Measurements from ENCODE around the gene HOXB9.

Gene HOXB9

GRCh38 chr17:48626245-48627117 lies at the start of gene HOXB9:
Gene HOXB9 (minus strand): TSS chr17:48626358. CDS start chr17:48626269, 89 bp downstream.
- peak; percentile 95 for DNase-seq (ENCODE audit: low spot score)
- peak; percentile 60 for FAIRE-seq

DNA sequence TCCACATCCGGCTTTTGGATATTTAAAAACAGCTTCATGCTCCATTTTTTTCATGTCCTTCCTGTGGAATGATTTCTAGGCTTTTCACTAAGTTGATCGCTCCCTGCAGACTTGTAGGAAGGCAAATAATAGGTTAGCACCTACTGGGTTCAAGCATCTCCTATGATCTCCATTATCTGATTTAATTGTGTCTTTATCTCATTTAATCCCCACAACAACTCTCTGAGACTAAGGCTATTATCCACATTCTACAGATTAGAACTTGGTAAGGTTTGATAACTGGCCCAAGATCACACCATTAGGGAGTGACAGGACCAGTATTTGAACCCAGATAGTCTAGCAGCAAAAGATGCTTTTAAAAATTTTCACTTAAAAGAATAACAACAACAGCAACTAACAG lies 46.2 kb upstream of the HOXB9 start:
- FAIRE-seq (no peak), DNase-seq (ENCODE audit: low spot score) (no peak)

- DNase-seq (ENCODE audit: low spot score) (peak; percentile 34), FAIRE-seq (peak; percentile 11)
Measured at GRCh38 chr17:48671697-48672171, 45.6 kb upstream of the HOXB9 start.

- FAIRE-seq (no peak), DNase-seq (ENCODE audit: low spot score) (no peak)
Measured at GRCh38 chr17:48663134-48663924, 37.2 kb upstream of the HOXB9 start.

- DNase-seq (ENCODE audit: low spot score) (no peak), FAIRE-seq (no peak)
Measured at GRCh38 chr17:48655913-48656312, 29.8 kb upstream of the HOXB9 start.

DNA sequence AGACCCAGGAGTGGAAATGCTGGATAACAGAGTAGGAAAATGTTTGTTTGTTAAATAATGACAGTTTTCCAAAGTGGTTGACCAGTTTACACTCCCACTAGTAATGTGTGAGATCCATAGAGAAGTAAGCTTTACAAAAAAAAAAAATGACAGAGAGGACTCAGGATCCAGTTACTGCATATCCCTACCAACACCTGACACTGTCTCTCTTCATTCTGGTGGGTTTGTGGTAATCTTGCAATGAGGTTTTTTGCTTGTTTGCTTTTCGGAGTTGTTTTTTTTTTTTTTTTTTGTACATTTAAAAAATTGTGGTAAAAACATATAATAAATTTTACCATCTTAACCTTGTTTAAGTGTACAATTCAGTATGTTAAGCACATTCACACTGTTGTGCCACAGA lies 23.6 kb upstream of the HOXB9 start:
- FAIRE-seq (no peak), DNase-seq (ENCODE audit: low spot score) (no peak)

GRCh38 chr17:48647963-48648245 lies 21.7 kb upstream of the HOXB9 start:
- no peak for FAIRE-seq
- no peak for DNase-seq (ENCODE audit: low spot score)

DNA sequence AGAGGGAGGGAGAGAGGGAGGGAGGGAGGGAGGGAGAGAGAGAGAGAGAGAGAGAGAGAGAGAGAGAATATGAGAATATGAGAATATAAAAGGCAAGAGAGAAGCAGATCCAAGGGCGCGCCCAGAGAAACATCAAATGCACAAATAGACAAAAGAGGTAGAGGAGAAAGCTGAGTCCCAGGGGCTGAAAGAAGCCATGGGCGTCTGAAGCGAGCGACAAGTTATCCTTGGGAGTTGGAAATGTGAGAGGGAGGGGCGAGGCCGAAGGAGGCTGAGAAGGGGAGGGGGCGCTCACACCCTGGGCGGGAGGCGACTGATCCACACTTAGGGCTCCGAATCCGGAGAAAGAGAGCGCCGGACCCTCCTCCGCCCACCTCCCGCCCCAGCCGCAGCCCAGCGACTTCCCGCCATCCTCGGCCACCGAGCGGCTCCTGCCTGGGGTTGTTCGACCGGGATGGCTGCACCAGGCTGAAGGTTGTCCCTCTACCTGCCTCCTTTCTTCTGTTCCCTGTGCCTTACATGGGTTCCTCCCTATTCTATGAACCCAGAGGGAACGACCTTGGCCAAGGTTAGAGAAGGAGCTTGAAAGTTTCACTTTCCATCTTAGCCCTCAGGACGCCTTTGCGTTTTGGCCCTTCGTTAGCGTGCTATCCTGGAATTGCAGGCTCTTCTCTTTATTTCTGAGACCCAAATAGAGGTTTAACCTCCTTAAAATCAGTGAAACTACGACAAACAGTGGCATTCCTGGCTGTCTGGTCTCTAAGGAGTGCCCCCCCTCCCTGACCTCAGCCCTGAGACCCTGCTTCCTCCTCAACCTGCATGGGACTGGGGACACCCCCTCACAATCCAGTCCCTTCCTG lies 21.2 kb upstream of the HOXB9 start:
- no peak for DNase-seq (ENCODE audit: low spot score)
- no peak for FAIRE-seq

DNA sequence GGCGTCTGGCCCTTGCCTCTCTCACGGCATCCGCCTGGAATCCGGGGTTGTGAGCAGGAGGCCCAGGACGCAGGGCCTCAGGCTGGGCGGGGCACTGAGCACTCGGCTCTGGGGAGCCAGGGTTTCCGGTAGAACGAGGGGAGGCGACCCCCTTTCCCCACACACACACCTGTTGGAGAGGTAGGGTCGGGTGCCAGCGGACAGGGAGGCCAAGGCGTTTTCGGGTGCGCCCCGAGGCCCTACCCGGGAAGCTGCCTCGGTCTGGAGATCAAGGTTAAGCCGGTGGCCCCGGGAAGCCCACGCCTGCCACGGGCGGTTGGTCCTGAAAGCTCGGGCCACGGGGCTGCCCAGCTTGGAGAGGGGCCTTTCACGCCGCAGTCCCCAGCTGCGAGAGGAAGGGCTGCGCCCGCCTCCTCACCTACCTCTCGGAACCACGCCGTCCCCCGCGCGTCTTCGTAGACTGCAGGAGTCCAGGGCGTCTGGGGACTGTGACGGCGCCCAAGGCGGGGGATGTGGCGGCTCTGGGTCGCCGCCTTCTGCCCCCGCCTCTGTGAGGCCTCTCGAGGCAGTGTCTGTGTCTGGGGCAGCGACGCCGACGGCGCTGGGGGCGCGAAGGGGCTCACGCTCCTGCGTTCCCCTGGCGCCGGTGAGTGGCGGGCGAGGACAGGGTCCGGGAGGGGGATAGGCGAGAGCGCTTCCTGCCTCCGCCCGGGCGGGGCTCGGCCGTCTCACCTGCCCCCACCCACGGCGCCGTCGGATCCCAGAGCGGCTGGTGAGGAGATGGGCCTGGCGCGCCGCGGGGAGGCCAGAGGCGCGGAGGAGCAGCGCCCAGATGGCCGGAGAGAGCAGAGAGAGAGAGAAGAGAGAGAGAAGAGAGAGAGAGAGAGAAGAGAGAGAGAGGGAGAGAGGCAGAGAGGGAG lies 20.3 kb upstream of the HOXB9 start:
- no peak for FAIRE-seq
- DNase-seq (ENCODE audit: low spot score), result peak; percentile 69

GRCh38 chr17:48645639-48646182 lies 19.6 kb upstream of the HOXB9 start:
- no peak for FAIRE-seq

GRCh38 chr17:48644910-48645557 lies 18.9 kb upstream of the HOXB9 start:
- DNase-seq (ENCODE audit: low spot score), result no peak
- FAIRE-seq, result no peak

More at GRCh38 chr17:48645639-48646182, 19.6 kb upstream of the HOXB9 start:
- DNase-seq (ENCODE audit: low spot score), result no peak

GRCh38 chr17:48644159-48644558 lies 18.0 kb upstream of the HOXB9 start:
- no peak for FAIRE-seq

DNA sequence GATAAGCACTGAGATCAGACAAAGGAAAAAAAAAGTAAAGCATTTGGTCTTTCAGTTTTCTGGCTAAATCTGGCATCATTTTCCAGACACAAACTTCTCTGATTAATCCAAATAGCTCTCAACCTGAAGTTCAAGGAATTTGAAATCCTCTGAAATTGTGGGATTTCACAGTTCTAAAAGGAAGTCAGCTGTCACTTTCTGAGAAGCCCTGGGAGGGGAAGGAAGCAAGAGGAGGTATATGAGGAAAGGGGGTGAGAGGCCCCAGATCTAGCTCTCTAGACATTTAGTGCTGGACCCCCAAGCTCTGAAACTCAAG lies 17.5 kb upstream of the HOXB9 start:
- FAIRE-seq (no peak), DNase-seq (ENCODE audit: low spot score) (no peak)

More at GRCh38 chr17:48644159-48644558, 18.0 kb upstream of the HOXB9 start:
- DNase-seq (ENCODE audit: low spot score), result no peak

DNA sequence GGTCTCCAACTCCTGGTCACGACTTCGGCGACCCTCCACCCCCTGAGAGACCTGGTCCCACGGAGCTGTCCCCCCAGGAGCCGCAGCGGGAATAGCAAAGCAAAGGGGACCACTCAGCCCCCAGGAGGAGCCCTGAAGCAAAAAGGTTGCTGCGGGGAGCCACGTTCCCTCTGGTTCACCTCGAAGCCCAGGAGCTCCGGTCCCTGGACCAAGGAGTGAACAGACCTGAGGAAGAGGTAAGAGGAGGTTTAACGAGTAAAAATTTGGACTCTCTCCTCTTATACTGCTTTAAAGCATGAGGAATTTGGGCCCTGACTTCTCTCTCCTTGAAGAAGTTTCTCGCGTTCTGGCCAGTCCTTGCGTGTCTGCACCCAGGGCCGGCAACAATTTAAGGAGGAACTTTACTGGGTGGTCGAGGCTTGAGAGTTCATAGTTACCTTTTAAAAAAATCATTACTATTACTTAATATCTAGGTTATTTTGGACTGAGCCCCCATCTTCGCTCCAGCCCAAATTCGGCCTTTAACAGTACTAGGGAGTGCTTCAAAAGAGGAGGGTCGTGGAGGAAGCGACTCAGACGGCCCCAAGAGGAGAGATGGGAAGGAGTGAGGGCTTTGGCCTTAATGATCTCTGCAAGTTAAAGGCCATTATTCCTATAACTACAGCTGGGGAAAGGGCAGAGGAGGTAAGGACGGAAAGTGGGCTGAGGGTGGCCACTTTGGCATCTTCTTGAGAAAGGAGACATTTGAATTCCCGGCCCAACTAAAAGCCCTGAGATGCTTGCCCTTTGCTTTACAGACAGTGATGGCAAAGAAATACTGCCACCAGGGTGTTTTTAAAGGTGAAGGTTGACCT lies 16.9 kb upstream of the HOXB9 start:
- DNase-seq (ENCODE audit: low spot score), result no peak
- no peak for FAIRE-seq

GRCh38 chr17:48642059-48642842 lies 16.1 kb upstream of the HOXB9 start:
- FAIRE-seq (no peak), DNase-seq (ENCODE audit: low spot score) (no peak)

DNA sequence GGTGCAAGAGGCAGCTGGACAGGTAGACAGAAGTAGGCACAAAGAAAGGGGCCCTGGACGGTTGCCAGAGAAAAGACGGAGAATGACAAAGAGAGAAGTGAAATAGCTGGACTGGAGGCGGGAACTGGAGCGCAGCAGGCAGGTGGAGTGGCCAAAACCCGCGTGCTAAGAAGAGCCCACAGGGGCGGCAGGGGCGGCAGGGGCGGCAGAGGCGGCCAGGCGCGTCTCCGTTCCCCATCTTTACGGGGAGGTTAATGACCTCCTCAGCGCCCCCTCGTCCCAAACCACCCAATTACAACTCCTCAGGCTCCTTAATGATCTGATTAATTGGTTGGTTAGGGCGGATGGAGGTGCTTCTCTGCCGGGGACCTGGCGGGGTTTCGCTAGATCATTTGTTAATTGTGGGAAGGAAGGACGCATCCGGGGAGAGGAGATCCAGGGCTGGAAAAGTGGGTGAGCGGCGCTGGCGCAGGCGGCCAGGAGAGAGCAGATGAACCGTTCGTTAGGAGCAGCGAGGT lies 15.4 kb upstream of the HOXB9 start:
- no peak for FAIRE-seq
- no peak for DNase-seq (ENCODE audit: low spot score)

GRCh38 chr17:48640858-48641180 lies 14.7 kb upstream of the HOXB9 start:
- no peak for FAIRE-seq
- no peak for DNase-seq (ENCODE audit: low spot score)
